Loucy (cell line): ENCODE results near the gene TTC13.

Source experiments
- CTCF ChIP-seq: fragments of 200-600 bp; sonication (generic); conservative IDR thresholded peaks from 2 replicates; pipeline ENCODE4 v1.5.1; 2014; ENCODE audit warnings: mild to moderate bottlenecking, antibody characterized with exemption, low read length
- EZH2phosphoT487 ChIP-seq: fragments of 200-600 bp; IDR thresholded peaks from 2 replicates; pipeline ENCODE4 v1.6.1; 2018; ENCODE audit warnings: antibody characterized with exemption, mild to moderate bottlenecking, moderate library complexity, borderline replicate concordance

- TF ChIP-seq CTCF (no peak), EZH2phosphoT487 (no peak)
Observed at GRCh38 chr1:230987448-230987847, 8.8 kb upstream of the TTC13 start.
